Activated CD8-positive, alpha-beta T cell treated with anti-CD3 and anti-CD28 coated beads, Interleukin-2, amount 10 ng/mL, durations not matched to agents 7 days and 5 days (primary cell): ENCODE measurements around the gene NAMPT. TPM values are rescaled to one million over a fixed set of nuclear protein-coding genes. Genes with fewer than 3 reads are reported as not detected.
"Not testable (repeated sequence)": the region's sequence is repeated elsewhere in the genome, so short reads cannot be mapped to it uniquely, and the experiment has no call there.

ENCODE experiments used
- ATAC-seq: fragments of 150-1000 bp; cut with Tn5 transposase; one replicate; pipeline ENCODE4 v1.10.0; 2021; ENCODE audit warnings: moderate library complexity
- CTCF ChIA-PET: fragments of 350-600 bp; sonication (Branson Sonifier 250); formaldehyde crosslinking; loops from one replicate; lab custom pipeline; 2021; ENCODE audit warnings: antibody characterized with exemption; lab: Charles Lee
- POLR2A ChIA-PET: fragments of 350-600 bp; sonication (Branson Sonifier 250); formaldehyde crosslinking; loops from one replicate; lab custom pipeline; 2021; ENCODE audit warnings: antibody characterized with exemption; lab: Charles Lee
- DNase-seq: peaks from one replicate; pipeline ENCODE4 v3.0.0-alpha.2; 2020
- H3K27ac Mint-ChIP-seq: one replicate; pipeline ENCODE4 v1.8.0; 2021; ENCODE audit warnings: mild to moderate bottlenecking, mixed read lengths
- H3K27me3 Mint-ChIP-seq: one replicate; pipeline ENCODE4 v1.8.0; 2021; ENCODE audit warnings: low read depth, mixed read lengths
- H3K36me3 Mint-ChIP-seq: one replicate; pipeline ENCODE4 v1.8.0; 2021; ENCODE audit warnings: low read depth, mixed read lengths
- H3K4me1 Mint-ChIP-seq: one replicate; pipeline ENCODE4 v1.8.0; 2021; ENCODE audit warnings: low read depth, mixed read lengths
- H3K4me3 Mint-ChIP-seq: one replicate; pipeline ENCODE4 v1.8.0; 2021; ENCODE audit warnings: mild to moderate bottlenecking, mixed read lengths
- H3K9me3 Mint-ChIP-seq: one replicate; pipeline ENCODE4 v1.8.0; 2022; ENCODE audit warnings: mixed read lengths; ENCODE audit not compliant: insufficient read depth
- total RNA-seq, 2 experiments: library from RNA; stranded (reverse); gene quantifications; one replicate each; pipeline ENCODE4 v1.2.3, GENCODE V29; 2021

NAMPT gene
- total RNA-seq, 2 experiments from 2014 or later, result 65.5 to 69.3 TPM

DNA sequence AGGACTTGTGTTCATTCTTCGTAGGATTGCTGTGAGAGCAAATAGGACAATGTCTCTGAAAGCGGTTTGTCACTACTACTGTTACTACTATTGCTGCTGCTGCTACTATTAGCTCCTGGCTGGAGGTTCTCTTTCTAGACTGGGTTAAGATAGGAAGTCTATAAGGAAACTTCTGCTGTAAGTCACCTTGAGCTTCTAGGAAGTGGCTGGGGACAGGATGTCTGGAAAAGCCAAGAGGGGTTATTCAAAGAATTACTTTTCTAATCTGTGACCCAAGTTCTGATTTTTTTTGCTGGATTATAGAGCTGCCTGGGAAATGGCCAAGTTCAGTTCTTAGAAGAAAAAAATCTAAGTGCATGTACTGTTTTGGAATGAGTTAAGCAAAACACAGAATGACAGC, 62.2 kb downstream of the NAMPT start:
- Mint-ChIP-seq H3K4me3 (no peak overlapping the region), H3K27me3 (peaks cover 12% of the 10 kb centered on the region), H3K27ac (peak overlapping the region; percentile 2), H3K4me1 (peaks cover 26% of the 10 kb centered on the region), H3K9me3 (no peaks in the 10 kb centered on the region), H3K36me3 (no peaks in the 10 kb centered on the region)
- POLR2A ChIA-PET, result no interaction called here
- DNase-seq (no peak), ATAC-seq (no peak)
- CTCF ChIA-PET, result interaction anchor here (1.4 kb wide), 1 partner anchor 46 kb away, joined by 5 read pairs; no protein-coding TSS in a partner anchor

GRCh38 chr7:106220307-106220706, 64.5 kb downstream of the NAMPT start:
- H3K27me3 Mint-ChIP-seq, result peaks cover 16% of the 10 kb centered on the region
- ChIA-PET POLR2A (no interaction called here), CTCF (no interaction called here)
- no peak overlapping the region for H3K4me3 Mint-ChIP-seq
- ATAC-seq (no peak), DNase-seq (no peak)
- H3K36me3 Mint-ChIP-seq, result no peaks in the 10 kb centered on the region
- H3K27ac Mint-ChIP-seq, result no peak overlapping the region
- peaks cover 26% of the 10 kb centered on the region for H3K4me1 Mint-ChIP-seq
- no peaks in the 10 kb centered on the region for H3K9me3 Mint-ChIP-seq

DNA sequence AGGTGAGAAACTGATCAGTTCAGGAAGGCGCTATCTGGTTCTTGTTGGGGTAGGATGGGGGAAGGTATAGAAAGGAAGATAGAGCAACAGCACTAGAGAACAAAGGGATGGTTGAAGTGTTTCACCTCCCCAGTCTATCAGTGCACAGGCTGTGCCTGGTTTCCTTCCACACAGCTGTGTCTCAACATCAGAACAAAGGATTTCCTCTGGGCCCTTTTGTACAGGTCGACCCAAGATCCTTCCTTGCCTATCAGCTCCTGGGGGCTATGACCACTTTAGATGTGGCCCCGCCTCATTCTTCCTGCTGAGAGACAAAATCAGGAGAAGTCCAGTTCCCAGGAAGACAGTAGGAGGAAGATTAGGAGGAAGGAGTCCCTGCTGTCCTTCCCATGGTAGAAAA, 65.6 kb downstream of the NAMPT start:
- ATAC-seq (no peak), DNase-seq (no peak)
- H3K27me3 Mint-ChIP-seq, result peaks cover 13% of the 10 kb centered on the region
- no peaks in the 10 kb centered on the region for H3K9me3 Mint-ChIP-seq
- ChIA-PET POLR2A (interaction anchor here (1.2 kb wide), 1 partner anchor 167 kb away, joined by 3 read pairs; no protein-coding TSS in a partner anchor), CTCF (no interaction called here)
- no peak overlapping the region for H3K4me3 Mint-ChIP-seq
- peaks cover 26% of the 10 kb centered on the region for H3K4me1 Mint-ChIP-seq
- no peaks in the 10 kb centered on the region for H3K36me3 Mint-ChIP-seq
- H3K27ac Mint-ChIP-seq, result no peak overlapping the region

DNA sequence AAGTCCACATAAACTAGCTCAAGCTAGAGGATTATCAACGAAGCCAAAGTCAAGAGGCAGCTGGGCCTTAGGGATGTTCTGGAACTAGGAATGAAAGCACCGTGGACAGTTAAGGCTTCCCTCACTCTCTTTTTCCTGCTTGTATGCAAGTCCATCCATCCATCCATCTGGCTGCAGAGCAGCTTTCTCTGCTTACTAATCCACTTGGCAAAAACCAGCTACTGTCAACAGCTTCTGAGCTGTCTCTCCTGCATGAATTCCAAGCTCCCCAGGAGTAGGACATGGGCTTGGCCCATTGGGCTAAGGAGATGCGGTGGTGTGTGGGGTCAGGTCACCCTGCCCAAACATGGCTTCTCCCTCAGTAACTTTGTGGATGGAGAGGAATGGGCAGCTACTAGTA, 66.2 kb downstream of the NAMPT start:
- H3K4me3 Mint-ChIP-seq, result no peak overlapping the region
- ATAC-seq (no peak), DNase-seq (no peak)
- peaks cover 25% of the 10 kb centered on the region for H3K4me1 Mint-ChIP-seq
- H3K9me3 Mint-ChIP-seq, result no peaks in the 10 kb centered on the region
- ChIA-PET POLR2A (interaction anchor here (1.2 kb wide), 1 partner anchor 168 kb away, joined by 3 read pairs; no protein-coding TSS in a partner anchor), CTCF (no interaction called here)
- H3K27ac Mint-ChIP-seq, result no peak overlapping the region
- peaks cover 1% of the 10 kb centered on the region for H3K36me3 Mint-ChIP-seq
- H3K27me3 Mint-ChIP-seq, result peaks cover 19% of the 10 kb centered on the region

DNA sequence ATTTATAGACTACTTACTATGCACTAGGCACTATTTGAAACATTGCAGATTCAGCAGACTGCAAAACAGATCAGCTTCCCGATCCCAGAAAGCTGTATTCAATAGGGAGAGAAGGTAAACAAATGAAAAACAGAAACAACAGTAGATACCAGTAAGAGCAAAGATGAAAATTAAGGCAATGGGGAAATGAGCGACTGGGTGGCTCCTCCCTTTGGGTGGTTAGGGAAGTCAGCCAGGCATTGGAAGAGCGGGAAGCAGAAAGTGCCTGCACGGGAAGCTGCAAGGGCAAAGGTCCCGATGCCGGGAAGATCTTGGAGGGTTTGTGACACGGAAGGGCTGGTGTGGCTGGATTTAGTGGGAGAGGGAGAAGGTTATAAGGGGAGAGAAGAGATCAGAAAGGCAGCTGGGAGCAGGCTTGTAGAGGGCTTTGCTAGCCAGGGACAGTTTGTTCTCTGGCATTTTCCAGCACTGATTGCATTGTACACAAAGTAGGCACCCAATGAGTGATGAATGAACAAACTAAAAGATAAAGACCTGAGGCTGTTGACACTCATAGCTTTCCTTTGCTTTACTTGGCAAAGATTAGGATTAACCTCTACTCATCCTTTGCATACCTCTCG, 67.8 kb downstream of the NAMPT start:
- no peaks in the 10 kb centered on the region for H3K9me3 Mint-ChIP-seq
- peaks cover 28% of the 10 kb centered on the region for H3K27me3 Mint-ChIP-seq
- peaks cover 1% of the 10 kb centered on the region for H3K36me3 Mint-ChIP-seq
- H3K27ac Mint-ChIP-seq, result no peak overlapping the region
- ChIA-PET CTCF (interaction anchor here (1.6 kb wide), 1 partner anchor 245 kb away, joined by 4 read pairs; no protein-coding TSS in a partner anchor), POLR2A (no interaction called here)
- no peak for DNase-seq
- H3K4me1 Mint-ChIP-seq, result peaks cover 10% of the 10 kb centered on the region
- H3K4me3 Mint-ChIP-seq, result no peak overlapping the region
- ATAC-seq, result no peak

- Mint-ChIP-seq H3K4me1 (peaks cover 9% of the 10 kb centered on the region), H3K27me3 (peaks cover 31% of the 10 kb centered on the region), H3K27ac (no peak overlapping the region), H3K4me3 (no peak overlapping the region), H3K36me3 (peaks cover 1% of the 10 kb centered on the region), H3K9me3 (no peaks in the 10 kb centered on the region)
- ATAC-seq (no peak), DNase-seq (no peak)
- CTCF ChIA-PET, result interaction anchor here (1.6 kb wide), 1 partner anchor 246 kb away, joined by 4 read pairs; no protein-coding TSS in a partner anchor
- POLR2A ChIA-PET, result no interaction called here
These were observed 68.3 kb downstream of the NAMPT start for GRCh38 chr7:106216517-106216922.

- H3K4me3 Mint-ChIP-seq, result no peak overlapping the region
- CTCF ChIA-PET, result interaction anchor here (1.6 kb wide), 1 partner anchor 246 kb away, joined by 4 read pairs; no protein-coding TSS in a partner anchor
- peaks cover 1% of the 10 kb centered on the region for H3K36me3 Mint-ChIP-seq
- no peaks in the 10 kb centered on the region for H3K9me3 Mint-ChIP-seq
- no peak overlapping the region for H3K27ac Mint-ChIP-seq
- POLR2A ChIA-PET, result no interaction called here
- H3K27me3 Mint-ChIP-seq, result peaks cover 31% of the 10 kb centered on the region
- peaks cover 9% of the 10 kb centered on the region for H3K4me1 Mint-ChIP-seq
- DNase-seq (no peak), ATAC-seq (no peak)
These were observed 68.8 kb downstream of the NAMPT start for GRCh38 chr7:106215868-106216516.

DNA sequence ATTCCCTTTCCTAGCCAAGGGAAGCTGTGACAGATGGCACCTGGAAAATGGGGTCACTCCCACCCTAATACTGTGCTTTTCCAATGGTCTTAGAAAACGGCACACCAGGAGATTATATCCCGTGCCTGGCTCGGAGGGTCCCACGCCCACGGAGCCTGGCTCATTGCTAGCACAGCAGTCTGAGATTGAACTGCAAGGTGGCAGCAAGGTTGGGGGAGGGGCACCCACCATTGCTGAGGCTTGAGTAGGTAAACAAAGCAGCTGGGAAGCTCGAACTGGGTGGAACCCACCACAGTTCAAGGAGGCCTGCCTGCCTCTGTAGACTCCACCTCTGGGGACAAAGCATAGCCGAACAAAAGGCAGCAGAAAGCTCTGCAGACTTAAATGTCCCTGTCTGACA, 75.8 kb downstream of the NAMPT start:
- not testable (repeated sequence) for H3K27ac Mint-ChIP-seq

DNA sequence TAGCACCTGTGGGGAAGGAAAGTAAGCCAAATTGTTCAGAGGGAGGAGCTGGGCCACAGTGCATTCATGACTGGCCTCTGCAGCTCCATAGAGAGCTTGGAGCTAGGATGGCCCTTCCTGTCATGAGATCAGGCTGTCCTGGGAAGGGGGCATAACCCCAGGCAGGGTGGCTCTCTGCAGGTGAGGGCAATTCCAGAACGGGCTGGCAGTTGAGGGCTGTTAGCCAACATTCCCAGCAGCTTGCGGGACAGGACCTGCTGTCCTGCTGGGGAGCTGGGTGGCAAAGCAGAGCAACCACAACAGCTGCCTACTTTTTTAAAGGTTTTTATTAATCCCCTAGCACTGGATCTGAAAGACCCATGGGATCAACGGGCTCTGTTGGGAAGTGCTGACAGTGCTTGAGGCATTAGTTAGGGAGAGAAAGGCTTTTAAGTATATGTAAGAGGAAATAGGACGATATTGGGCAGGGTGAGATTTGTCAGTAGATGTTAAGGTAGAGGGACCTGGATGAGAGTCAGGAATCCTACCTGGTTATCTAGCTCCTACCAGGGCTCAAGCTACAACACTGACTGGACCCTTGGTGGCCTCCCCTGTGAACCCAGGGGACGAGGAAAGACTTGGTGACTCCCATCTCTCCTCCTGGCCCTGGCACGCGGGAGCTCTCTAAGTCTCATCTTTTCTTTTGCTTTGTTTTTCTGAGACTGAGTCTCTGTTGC, 77.8 kb downstream of the NAMPT start:
- Mint-ChIP-seq H3K27ac (no peak overlapping the region), H3K4me1 (peaks cover 4% of the 10 kb centered on the region), H3K4me3 (no peak overlapping the region), H3K27me3 (peaks cover 10% of the 10 kb centered on the region), H3K36me3 (no peaks in the 10 kb centered on the region), H3K9me3 (no peaks in the 10 kb centered on the region)
- POLR2A ChIA-PET, result no interaction called here
- no peak for DNase-seq
- no peak for ATAC-seq
- CTCF ChIA-PET, result no interaction called here

More for the DNA sequence above, 75.8 kb downstream of the NAMPT start:
- H3K4me3 Mint-ChIP-seq, H3K4me1 Mint-ChIP-seq, ATAC-seq, H3K36me3 Mint-ChIP-seq, H3K9me3 Mint-ChIP-seq, CTCF ChIA-PET, DNase-seq, POLR2A ChIA-PET: not testable (repeated sequence)
- H3K27me3 Mint-ChIP-seq, result peaks cover 19% of the 10 kb centered on the region

DNA sequence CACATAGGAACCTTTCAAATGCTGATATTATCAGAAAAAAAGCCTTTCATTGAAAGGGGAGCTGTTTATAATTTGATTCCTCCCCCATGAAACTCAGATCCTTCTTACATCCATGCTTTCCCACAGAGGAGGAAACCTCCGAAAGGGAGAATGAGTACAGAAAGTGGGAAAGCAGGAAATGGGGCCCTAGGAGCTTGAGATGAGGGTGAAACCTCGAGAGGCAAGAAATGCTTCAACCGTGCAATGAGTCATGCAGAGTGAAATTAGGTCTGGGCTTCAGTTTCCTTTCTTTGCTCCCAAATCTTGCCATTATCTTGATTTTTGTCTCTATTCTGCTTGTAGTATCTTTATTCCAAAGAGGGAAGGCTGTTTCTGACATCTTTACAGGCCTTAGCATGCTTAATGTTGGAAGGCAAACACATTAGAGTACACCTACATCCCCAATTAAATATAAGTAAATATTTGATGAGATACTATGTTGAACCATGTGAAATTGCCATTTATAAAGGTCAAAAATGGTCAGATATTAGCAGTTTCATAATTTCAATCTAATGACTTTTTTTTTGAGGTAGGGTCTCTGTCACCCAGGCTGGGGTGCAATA, 79.1 kb downstream of the NAMPT start:
- POLR2A ChIA-PET, result no interaction called here
- Mint-ChIP-seq H3K4me1 (peaks cover 4% of the 10 kb centered on the region), H3K4me3 (no peak overlapping the region), H3K27me3 (peaks cover 14% of the 10 kb centered on the region), H3K27ac (no peak overlapping the region), H3K36me3 (no peaks in the 10 kb centered on the region), H3K9me3 (no peaks in the 10 kb centered on the region)
- ATAC-seq (no peak), DNase-seq (no peak)
- CTCF ChIA-PET, result interaction anchor here (0.8 to 1.5 kb wide), 2 partner anchors 29 to 202 kb away, joined by 3 to 4 read pairs; no protein-coding TSS in a partner anchor

DNA sequence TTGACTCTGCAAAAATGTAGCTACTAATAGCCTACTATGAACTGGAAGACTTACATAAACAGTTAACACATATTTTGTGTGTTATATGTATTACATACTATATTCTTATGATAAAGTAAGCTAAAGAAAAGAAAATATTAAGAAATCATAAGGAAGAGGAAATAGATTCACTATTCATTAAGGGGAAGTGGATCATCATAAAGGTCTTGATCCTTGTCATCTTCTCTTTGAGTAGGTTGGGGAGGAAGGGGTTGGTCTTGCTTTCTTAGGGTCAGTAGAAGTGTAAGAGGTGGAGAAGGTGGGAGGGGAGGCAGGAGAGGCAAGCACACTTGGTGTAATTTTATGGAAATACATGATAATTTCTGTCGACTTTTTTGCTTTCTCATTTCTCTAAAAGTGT, 81.3 kb downstream of the NAMPT start:
- ATAC-seq, result no peak

More for the DNA sequence above, 81.3 kb downstream of the NAMPT start:
- Mint-ChIP-seq H3K9me3 (no peaks in the 10 kb centered on the region), H3K4me3 (no peak overlapping the region), H3K4me1 (peaks cover 4% of the 10 kb centered on the region), H3K27ac (no peak overlapping the region), H3K27me3 (peaks cover 14% of the 10 kb centered on the region), H3K36me3 (no peaks in the 10 kb centered on the region)
- POLR2A ChIA-PET, result interaction anchor here (0.7 kb wide), 1 partner anchor 22 kb away, joined by 3 read pairs; no protein-coding TSS in a partner anchor
- CTCF ChIA-PET, result interaction anchor here (0.9 kb wide), 1 partner anchor 26 kb away, joined by 3 read pairs; no protein-coding TSS in a partner anchor
- DNase-seq, result no peak
